ENCODE results near the gene CAPZB. TPM values are rescaled to one million over a fixed set of nuclear protein-coding genes. Genes with fewer than 3 reads are reported as not detected.
"Not testable (repeated sequence)": the region's sequence is repeated elsewhere in the genome, so short reads cannot be mapped to it uniquely, and the experiment has no call there.

Gene CAPZB
- total RNA-seq, 1 donor from 2014 or later, result 558 TPM

DNA sequence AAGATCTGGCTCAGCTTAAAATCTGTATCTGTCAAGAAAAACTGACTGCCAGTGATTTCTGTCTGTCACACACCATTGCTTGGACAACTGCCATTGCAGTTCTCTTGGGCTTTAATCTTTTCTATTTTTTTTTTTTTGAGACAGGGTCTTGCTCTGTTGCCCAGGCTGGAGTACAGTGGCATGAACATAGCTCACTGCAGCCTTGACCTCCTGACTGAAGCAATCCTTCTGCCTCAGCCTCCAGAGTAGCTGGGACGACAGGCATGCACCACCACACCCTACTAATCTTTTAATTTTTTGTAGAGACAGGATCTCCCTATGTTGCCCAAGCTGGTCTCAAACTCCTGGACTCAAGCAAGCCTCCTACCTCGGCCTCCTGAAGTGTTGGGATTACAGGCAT is 14.5 kb upstream of the CAPZB start:
- intact Hi-C loops (cut with micrococcal nuclease), result not testable (repeated sequence)

DNA sequence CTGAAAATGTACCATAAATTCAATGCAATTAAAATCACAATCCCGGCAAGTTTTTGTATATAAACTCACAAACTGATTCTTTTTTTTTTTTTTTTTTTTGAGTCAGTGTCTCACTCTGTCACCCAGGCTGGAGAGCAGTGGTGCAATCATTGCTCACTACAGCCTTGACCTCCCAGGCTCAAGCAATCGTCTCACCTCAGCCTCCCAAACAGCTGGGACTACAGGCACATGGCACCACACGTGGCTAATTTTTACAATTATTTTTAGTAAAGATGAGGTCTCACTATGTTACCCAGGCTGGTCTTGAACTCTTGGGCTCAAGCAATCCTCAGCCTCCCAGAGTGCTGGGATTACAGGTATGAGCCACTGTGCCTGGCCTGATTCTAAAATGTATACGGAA is 12.1 kb upstream of the CAPZB start:
- intact Hi-C loops (cut with micrococcal nuclease), result not testable (repeated sequence)

DNA sequence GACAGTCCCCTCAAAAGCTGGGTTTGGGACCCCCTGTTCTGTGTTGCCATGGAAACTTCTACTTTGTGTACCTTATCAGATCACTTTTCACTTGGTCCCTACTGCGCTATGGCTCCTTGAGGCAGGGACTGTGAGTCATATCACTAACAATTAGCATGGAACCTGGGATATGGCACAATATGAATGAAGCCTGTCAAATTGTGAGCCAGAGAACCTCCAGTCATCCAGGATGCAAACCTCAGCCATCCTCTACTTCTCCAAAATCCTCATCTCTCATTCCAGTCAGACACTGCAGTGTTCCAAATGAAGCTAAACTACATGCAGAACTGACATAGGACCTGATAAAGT is 11.2 kb upstream of the CAPZB start:
- intact Hi-C loops (cut with micrococcal nuclease), result no loop called here

DNA sequence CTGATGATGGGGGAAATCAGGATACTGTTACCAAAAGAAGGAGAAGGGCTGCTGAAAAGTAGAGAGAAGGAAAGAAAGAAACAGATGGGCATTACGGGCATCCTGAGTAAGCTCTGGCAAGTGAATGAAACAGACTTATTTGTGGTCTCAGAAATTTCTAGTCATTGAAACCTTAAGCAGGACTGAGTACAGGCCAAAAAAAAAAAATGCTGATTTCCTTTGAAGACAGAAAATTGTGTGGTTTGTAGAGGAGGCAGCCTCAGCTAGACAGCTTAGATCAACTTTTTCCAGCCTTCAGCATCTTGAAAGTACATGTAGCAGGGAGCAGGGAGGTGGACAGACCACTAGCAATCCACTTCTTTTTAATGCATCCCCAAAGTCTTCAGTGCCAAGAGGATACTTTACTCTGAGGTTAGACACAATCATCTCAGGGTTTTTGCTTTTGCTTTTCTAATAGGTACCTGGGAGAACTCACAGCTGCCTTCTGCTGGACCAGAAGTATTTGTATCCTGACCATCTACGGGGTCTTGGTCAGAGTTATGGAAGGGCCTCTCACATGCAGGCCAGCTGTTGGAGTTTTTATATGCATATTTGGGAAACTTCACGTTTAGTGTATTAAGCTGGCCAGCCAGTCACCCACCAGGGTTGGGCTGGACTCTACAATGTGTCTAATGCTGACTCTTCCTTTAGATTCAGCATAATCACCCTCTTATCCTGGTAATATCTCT is 10.6 kb upstream of the CAPZB start:
- intact Hi-C loops (cut with micrococcal nuclease), result no loop called here

- intact Hi-C loops (cut with micrococcal nuclease), result no loop called here
Observed at GRCh38 chr1:19495000-19495656, 9.8 kb upstream of the CAPZB start.

- intact Hi-C loops (cut with micrococcal nuclease), result no loop called here
Observed at GRCh38 chr1:19493547-19493946, 8.2 kb upstream of the CAPZB start.

DNA sequence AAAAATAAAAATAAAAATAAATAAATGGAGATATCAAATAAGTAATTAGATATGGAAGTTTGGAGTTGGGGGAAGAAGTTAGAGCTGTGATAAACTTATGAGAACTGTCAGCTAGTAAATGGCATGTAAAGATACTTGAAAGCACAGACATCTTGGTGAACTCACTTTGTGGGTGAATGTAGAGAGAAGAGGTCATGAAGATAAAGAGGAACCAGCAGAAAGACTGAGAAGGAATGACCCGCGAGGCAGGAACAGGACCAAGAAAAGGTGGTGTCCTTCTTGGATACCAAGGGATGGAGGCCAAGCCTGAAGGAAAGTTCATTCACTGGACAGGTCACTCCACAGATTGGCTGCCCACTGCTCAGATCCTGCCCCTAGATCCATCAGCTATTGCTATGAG is 4.7 kb upstream of the CAPZB start:
- intact Hi-C loops (cut with micrococcal nuclease), result loop anchor here (5.0 to 10.0 kb wide), 3 partner anchors 392 to 1172 kb away; partner anchors contain the start of genes DDOST, IFFO2 and OTUD3

DNA sequence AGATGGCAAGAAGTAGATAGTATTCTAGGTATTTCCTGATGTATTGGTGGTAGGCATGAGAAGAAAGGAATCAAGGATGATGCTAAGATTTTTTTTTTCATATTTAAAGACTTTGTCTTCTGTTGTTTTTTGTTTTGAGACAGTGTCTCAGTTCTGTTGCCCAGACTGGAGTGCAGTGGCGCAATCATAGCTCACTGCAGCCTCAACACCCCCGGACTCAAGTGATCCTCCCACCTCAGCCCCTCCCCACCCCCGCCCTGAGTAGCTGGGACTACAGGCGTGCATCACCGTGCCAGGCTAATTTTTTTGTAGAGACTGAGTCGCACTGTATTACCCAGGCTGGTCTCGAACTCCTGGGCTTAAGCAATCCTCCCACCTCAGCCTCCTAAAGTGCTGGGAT is 2.8 kb upstream of the CAPZB start:
- intact Hi-C loops (cut with micrococcal nuclease), result loop anchor here (5.0 to 10.0 kb wide), 3 partner anchors 394 to 1174 kb away; partner anchors contain the start of genes DDOST, IFFO2 and OTUD3

DNA sequence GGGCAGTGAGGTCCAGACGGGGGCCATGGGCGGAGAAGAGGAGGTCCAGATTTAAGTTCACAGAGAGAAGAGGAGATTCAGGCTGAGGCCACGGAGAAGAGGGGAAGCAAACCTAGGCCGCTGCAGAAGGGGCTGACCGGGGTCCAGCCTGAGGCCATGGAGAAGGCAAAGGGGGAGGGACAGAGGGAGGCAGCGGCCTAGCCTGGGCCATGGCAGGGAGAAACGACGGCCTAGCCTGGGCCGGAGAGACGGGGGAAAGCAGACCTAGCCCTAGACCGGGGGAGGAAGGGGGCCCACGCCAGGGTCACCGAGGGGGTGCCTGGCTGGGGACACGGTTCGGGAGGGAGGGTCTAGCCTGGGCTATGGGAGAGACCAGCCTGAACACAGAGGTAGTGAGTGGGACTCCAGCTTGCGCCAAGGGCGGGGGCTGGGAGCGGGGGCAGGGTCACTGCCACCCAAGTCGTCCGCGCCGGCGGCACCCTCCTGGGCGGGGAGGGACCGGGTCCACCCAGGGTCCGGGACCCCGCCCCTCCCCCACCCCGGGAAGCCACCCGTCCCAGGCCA is 459 bp downstream of the CAPZB start:
- intact Hi-C loops (cut with micrococcal nuclease), result loop anchor here (1.0 to 10.0 kb wide), 9 partner anchors 8 to 1177 kb away; partner anchors contain the start of genes AKR7A2, DDOST, EMC1 and IFFO2

DNA sequence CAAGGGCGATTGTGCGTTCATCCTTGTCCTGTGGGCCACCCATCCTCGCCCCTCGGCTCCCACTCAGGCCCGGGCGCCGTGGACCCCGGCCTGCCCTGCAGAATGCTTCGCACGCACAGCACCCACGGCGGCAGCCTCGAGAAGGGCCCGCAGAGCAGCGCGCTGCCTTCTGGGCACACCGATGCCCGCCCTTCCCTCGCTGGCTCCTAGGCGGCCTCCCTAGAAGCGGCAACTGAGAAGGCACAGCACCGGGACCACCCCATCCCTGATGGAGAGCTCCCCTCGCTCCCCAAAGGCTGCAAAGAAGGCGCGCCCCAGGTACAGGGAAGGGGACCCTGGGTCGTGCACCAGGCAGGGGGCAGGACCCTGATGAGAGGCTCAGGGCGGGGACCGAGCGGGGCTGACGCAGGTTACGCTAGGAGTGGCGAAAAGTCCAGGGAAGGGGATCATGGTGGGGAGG is 971 bp downstream of the CAPZB start:
- intact Hi-C loops (cut with micrococcal nuclease), result loop anchor here (5.0 to 10.0 kb wide), 3 partner anchors 37 to 530 kb away; partner anchors contain the start of gene IFFO2

DNA sequence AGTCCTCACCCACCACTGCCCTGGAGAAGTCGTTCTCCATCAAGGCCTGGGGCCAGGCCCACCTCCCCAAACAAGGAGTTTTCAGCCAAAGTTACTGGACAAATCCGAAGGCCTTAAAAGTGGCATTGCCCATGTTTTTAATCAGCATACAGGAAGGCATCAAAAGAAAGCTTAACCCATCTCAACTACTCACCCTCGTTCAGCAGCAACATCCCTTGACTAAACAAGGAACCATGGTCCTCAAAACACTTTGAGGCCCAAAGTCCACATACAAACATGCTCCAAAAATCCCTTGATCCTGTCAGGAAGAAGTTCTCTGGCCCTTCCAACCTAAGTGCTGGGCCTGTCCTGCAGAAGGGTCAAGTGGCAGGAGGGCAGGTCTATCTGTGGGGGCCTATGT is 1.6 kb downstream of the CAPZB start:
- intact Hi-C loops (cut with micrococcal nuclease), result loop anchor here (1.0 to 10.0 kb wide), 5 partner anchors 14 to 529 kb away; partner anchors contain the start of gene IFFO2

DNA sequence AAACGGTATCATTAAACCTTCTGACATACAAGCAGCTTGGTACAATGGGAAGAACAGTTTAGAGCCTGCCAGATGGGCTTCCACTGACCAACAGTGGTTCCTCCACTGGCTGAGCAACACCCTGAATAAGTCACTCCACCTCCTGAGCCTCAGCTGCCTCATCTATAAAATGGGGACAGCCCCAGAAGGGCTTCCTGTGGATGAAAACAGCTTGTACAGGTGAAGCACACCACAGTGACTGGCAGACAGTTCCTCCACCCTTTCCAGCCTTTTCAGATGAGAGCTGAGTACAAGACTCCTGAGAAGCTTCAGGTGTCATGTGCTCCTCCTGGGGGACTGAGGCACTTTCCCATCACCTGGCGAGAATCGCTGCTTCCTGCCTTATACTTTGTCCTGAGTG is 2.1 kb downstream of the CAPZB start:
- intact Hi-C loops (cut with micrococcal nuclease), result loop anchor here (1.0 to 10.0 kb wide), 5 partner anchors 14 to 528 kb away; partner anchors contain the start of gene IFFO2

- intact Hi-C loops (cut with micrococcal nuclease), result loop anchor here (5.0 to 10.0 kb wide), 3 partner anchors 35 to 527 kb away; partner anchors contain the start of gene IFFO2
Observed at GRCh38 chr1:19481826-19482398, 3.4 kb downstream of the CAPZB start.

GRCh38 chr1:19480282-19480681 is 5.1 kb downstream of the CAPZB start:
- intact Hi-C loops (cut with micrococcal nuclease), result loop anchor here (5.0 to 10.0 kb wide), 3 partner anchors 33 to 525 kb away; partner anchors contain the start of gene IFFO2

DNA sequence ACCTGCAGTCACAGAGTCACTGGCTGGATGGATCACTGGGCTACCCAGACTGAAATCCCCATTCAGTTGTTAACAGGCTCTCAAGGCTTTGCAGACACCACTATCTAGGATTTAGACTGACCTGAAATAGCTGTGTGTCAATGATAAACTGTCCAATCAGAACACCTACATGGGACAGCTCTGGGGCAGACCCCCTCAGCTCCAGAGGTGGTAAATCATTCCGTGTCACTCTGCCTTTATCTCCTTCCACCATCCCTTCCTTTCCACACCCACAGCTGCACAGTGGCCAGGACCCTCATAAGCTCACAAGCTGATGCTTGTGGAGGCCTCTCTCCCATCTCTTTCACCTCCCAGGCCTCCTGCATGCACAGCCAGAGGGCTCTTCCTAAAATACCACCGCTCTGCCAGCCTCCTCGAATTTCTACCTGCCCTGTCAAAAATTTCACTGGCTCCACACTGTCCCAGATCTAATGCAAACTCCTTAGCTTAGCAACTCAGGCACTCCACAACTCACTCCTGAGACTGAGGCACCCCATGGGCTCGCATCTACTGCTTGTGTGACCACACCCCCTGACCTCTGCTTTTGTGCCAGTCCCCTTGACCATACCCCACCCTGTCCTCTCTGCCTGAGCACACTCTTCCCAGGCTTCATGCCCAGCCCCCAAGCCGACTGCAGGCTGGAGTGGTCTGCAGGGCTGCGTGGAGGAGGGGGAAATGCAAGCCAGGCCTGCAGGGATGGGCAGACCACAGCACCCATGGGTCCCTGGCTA is 5.8 kb downstream of the CAPZB start:
- intact Hi-C loops (cut with micrococcal nuclease), result loop anchor here (5.0 to 10.0 kb wide), 3 partner anchors 32 to 525 kb away; partner anchors contain the start of gene IFFO2

GRCh38 chr1:19478322-19478721 is 7.0 kb downstream of the CAPZB start:
- intact Hi-C loops (cut with micrococcal nuclease), result no loop called here

GRCh38 chr1:19477284-19478249 is 7.8 kb downstream of the CAPZB start:
- intact Hi-C loops (cut with micrococcal nuclease), result loop anchor here (1.0 to 2.0 kb wide), 5 partner anchors 8 to 175 kb away; partner anchors contain the start of gene CAPZB

DNA sequence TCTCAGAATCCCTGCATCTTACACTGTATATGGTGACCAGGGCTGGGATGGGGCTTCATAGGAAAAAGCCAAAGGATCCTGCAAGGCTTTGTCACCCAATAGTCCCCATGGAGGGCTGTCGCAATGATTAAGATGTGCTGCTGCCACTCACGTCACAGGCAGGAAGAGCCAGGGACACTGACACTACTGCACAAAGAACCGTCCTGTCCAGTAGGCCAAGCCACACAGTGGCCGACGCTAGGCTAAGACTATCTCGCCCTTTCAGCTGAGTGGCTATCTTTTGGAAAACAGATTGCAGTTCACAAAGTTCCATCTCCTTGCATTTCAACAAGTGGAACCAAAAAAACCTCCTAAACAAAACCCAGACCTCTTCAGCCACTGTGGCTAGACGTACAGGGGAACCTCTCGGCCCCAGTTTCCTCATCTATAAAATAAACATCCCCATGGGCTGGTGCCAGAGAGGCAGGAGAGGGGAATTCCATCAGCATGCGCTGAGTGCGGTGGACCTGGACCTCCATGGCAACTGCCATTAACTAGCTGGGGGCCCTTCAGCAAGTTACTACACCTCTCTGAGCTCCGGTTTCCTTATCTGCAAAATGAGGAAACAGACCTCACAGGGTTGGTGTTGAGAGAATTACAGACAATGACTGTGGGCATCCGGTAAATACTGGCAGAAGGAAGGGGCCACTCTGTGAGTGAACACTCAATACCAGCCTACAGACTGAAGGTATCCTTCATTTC is 8.7 kb downstream of the CAPZB start:
- intact Hi-C loops (cut with micrococcal nuclease), result loop anchor here (1.0 to 2.0 kb wide), 5 partner anchors 8 to 176 kb away; partner anchors contain the start of gene CAPZB

- intact Hi-C loops (cut with micrococcal nuclease), result no loop called here
Observed at GRCh38 chr1:19475296-19475695, 10.0 kb downstream of the CAPZB start.

Measured in T-helper 1 cell treated with Interleukin-12 subunit alpha and Interleukin-12 subunit beta and Interleukin-4 antibody, amounts not matched to agents 30 ng/mL and 1 ng/mL, for 36 hours (primary cell).